Epithelial cell of proximal tubule (primary cell): Measurements from ENCODE around the gene SLC25A12. TPM values are rescaled to one million over a fixed set of nuclear protein-coding genes. Genes with fewer than 3 reads are reported as not detected.

ENCODE experiments used
- DNase-seq: peaks from one replicate; pipeline ENCODE4 v3.0.0-alpha.2; 2011; ENCODE audit warnings: low read depth
- H3K4me3 ChIP-seq: 2 replicates; pipeline ENCODE4 v1.5.1; 2011; ENCODE audit warnings: low read depth, mild to moderate bottlenecking, low read length
- total RNA-seq: library from RNA; depleted of rRNA; stranded (reverse); fragments of >200 nt; gene quantifications from 2 replicates; pipeline ENCODE4 v1.2.3, GENCODE V29; 2015
- TF ChIP-seq, protein P1 (sequence below): conservative IDR thresholded peaks from 2 replicates; pipeline ENCODE4 v1.5.1; 2012; ENCODE audit warnings: low read depth, mild to moderate bottlenecking, low read length

SLC25A12 gene
- total RNA-seq, 1 donor from 2014 or later, result 8.6 TPM

DNA sequence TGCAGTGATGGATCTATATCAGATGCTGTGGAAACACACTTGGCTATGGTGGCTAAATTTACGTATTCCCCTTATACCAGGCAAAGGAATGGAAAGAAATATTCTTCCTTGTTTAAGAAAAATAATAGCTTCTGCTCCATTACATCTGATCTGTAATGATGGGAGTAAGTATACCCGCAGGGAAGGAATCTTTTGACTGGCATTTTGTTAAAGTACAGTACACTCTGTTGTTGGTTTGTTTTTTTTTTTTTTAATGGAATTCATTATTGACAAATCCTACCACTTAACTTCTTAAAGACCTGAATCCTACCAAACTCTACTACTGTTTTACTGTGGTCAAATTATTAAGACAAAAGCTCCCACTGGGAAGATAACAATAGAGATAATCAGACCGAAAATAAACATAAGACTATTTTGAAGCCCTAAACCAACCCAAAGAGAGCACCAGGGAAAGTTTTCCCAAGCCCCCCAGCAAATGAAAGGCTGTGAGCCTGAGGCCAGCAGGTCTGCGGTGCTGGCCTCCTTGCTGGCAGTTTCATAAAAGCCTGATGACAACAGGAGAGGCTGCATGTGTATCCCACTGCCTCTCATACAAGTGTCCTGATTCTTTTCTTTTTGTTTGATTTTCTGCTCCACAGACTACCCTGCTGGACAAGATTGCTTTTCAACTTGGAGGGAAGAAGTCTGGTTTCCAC, 101.0 kb downstream of the SLC25A12 start:
- TF ChIP-seq, protein P1, sequence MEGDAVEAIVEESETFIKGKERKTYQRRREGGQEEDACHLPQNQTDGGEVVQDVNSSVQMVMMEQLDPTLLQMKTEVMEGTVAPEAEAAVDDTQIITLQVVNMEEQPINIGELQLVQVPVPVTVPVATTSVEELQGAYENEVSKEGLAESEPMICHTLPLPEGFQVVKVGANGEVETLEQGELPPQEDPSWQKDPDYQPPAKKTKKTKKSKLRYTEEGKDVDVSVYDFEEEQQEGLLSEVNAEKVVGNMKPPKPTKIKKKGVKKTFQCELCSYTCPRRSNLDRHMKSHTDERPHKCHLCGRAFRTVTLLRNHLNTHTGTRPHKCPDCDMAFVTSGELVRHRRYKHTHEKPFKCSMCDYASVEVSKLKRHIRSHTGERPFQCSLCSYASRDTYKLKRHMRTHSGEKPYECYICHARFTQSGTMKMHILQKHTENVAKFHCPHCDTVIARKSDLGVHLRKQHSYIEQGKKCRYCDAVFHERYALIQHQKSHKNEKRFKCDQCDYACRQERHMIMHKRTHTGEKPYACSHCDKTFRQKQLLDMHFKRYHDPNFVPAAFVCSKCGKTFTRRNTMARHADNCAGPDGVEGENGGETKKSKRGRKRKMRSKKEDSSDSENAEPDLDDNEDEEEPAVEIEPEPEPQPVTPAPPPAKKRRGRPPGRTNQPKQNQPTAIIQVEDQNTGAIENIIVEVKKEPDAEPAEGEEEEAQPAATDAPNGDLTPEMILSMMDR, result no peak
- no peak for DNase-seq
- H3K4me3 ChIP-seq, result no peak overlapping the region

DNA sequence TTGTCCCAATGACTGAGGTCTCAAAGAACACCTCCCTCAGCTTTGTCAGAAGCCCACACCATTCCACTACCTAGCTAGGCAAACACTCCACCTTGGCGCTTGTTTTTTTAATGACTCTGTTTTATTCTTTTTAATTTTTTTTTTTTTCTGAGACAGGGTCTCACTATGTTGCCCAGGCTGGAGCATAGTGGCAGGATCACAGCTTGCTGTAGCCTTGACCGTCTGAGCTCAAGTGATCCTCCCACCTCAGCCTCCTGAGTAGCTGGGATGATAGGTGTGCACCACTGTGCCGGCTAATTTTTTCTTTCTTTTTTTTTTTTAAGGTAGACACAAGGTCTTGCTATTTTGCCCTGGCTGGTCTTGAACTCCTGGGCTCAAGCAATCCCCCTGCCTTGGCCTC, 101.9 kb downstream of the SLC25A12 start:
- no peak overlapping the region for H3K4me3 ChIP-seq
- no peak for DNase-seq
- TF ChIP-seq, protein P1, result no peak

DNA sequence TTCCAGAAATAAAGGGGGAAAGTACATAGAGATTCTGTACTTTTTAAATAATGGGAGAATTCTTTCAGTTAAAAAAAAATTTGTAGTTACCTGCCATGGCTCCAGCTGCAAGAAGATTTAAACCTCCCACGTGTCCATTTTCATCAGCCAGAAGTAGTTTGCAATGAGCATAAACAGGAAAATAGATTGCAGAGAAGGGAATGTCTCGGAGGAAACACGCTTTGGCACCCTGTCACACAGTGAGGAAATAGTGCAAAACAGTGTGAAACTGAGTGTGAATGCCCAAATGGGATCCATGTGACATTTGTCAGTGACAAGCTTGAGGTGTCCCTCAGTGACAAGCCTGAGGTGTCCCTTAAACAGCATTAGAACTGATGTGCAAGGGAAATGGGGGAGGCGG, 102.7 kb downstream of the SLC25A12 start:
- no peak for DNase-seq
- no peak overlapping the region for H3K4me3 ChIP-seq
- TF ChIP-seq, protein P1, result no peak

DNA sequence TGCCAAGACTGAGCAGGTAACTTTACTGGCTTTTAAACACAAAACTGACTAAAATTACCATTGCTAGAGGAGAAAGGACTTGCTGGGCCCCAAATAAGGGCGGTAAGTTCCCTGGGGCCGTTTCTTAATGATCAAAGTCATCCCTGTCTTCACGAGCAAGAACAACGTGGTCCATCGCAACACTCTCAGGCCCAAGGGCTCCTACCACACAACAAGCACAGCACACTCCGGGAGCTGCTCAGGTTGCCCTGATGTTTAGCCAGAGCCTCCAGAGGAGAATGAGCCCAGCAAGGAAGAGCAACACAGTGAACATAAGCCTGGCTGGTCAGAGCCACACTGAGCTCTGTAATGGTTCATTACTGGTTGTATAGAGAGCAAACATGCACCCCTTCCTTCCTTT, 104.1 kb downstream of the SLC25A12 start:
- TF ChIP-seq, protein P1, result no peak
- no peak for DNase-seq
- no peak overlapping the region for H3K4me3 ChIP-seq

DNA sequence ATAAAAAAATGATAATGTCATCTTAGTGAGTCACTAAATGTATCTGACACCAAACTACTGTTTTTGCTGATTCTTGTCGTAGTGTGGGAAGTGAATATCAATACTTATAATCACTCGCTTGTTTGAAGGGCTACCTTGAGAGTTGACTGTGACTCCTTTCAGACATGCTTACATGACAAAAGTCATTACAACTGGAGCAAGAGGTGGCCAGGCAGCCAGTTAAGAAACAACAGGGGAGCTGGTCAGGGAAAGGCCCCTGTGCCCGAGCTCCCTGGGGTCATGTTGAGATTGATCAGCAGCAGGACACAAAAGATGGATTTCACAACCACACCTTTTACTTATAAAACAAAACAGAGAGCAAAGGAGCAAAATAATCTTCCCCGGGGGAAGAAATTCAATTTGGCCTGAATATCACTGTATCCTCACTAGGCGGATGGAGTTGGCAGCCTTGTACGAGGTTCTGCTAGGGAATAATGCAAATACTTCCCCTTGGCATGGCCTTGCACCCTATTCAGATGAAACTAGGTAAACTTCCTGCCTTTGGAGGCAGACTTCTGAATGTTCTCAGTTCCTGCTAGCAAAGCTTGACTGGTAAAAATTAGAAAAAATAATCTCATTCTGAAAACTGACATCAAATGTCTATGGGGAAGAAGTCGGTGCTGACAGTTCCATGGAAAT, 105.6 kb downstream of the SLC25A12 start:
- DNase-seq, result no peak
- TF ChIP-seq, protein P1, result no peak
- H3K4me3 ChIP-seq, result no peak overlapping the region

DNA sequence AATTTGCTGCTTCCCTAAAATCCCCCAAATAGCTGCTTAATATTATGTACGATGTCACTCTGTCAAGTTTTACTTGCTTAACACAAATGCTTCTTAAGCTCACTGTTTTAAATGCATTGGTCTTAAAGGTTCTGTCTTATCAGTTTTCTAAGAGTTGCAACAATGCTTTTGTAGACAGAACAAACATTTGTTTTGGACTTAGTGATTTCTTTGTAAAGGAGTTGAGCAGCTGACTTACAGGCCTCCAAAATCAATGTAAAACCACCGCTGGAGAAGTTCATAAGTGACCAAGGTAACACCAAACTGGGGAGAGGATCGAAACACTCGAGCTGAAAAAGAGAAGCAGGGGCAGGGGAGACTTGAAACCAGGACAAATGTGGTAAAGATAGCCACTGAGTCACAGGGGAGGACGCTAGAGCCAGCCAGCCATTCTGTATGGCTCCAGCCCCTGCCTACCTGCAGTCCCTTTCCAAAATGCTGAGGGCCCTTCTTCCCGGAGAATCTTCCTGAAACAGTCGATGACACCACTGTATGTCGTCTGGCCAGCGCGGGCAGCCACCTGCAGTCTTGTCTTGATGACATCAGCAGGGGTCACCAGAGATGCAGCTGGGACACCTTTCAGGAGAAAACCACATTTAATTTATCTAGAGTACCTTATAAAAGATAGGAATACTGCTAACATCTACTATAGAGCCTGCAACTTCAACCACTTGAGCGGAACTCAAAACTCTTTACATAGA, 106.5 kb downstream of the SLC25A12 start:
- DNase-seq, result no peak
- TF ChIP-seq, protein P1, result no peak
- no peak overlapping the region for H3K4me3 ChIP-seq
